ENCODE measurements around the gene ECM2. TPM values are rescaled to one million over a fixed set of nuclear protein-coding genes. Genes with fewer than 3 reads are reported as not detected.

Gene ECM2
- total RNA-seq, 1 experiment from 2014 or later, result not detected

DNA sequence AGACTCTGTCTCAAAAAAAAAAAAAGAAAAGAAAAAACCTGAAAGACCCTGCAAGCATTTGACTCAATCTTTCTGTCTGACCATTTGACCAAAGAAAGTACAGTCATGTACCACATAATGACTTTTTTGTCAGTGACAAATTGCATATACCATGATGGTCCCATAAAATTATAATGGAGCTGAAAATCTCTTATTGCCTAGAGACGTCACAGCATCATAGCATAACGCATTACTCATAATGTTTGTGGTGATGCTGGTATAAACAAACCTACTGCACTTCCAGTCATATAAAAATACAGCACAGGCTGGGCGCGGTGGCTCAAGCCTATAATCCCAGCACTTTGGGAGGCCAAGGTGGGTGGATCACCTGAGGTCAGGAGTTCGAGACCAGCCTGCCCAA, 10.5 kb downstream of the ECM2 start:
- H3T11ph ChIP-seq (ENCODE audit: low read length), result no peak overlapping the region
- no peak for DNase-seq

More for the DNA sequence above, 10.5 kb downstream of the ECM2 start:
- H2BK15ac ChIP-seq (ENCODE audit: low read depth, low read length), result no peak overlapping the region
- Mint-ChIP-seq H3K36me3 (ENCODE audit: insufficient read depth in 1 of 3, low read depth in 3 of 3) (no peaks in the 10 kb centered on the region; a peak in 1 of 7 replicates), H3K27me3 (ENCODE audit: low read depth) (no peaks in the 10 kb centered on the region), H3K27ac (no peak overlapping the region), H3K4me3 (no peak overlapping the region), H3K4me1 (peaks cover 0 to 4% of the 10 kb centered on the region in 2 experiments; a peak in 1 of 4 replicates), H3K9me3 (no peaks in the 10 kb centered on the region)
- H3K9me3 ChIP-seq (ENCODE audit: control insufficient read depth, low read depth, low read length), result no peaks in the 10 kb centered on the region
- no peak overlapping the region for H2AFZ ChIP-seq (ENCODE audit: low read length)
- no peak overlapping the region for H3K4ac ChIP-seq (ENCODE audit: low read depth, low read length)
- H3K4me2 ChIP-seq (ENCODE audit: insufficient read depth, insufficient read length, low read length), result no peak overlapping the region
- no peaks in the 10 kb centered on the region for H3K79me1 ChIP-seq (ENCODE audit: insufficient read depth, low read depth, low read length, poor library complexity, severe bottlenecking)
- H3K9ac ChIP-seq (ENCODE audit: extremely low read depth, insufficient read length, low read length), result no peak overlapping the region
- no peak overlapping the region for H2BK20ac ChIP-seq (ENCODE audit: low read depth, low read length, poor library complexity, severe bottlenecking)
- H3K23me2 ChIP-seq (ENCODE audit: insufficient read length, low read depth, low read length, poor library complexity, severe bottlenecking), result no peaks in the 10 kb centered on the region
- no peak overlapping the region for H3K23ac ChIP-seq (ENCODE audit: insufficient read length, low read depth, low read length)
- no peaks in the 10 kb centered on the region for H3K4me1 ChIP-seq (ENCODE audit: insufficient read depth, low read length)
- WGBS (ENCODE audit: extremely low coverage, insufficient read length, low lambda C conversion rate), result no CpG with 5 or more reads among the region's 5 CpGs
- no peaks in the 10 kb centered on the region for H3K27me3 ChIP-seq (ENCODE audit: insufficient read depth, low read length)
- H2BK120ac ChIP-seq (ENCODE audit: low read depth, low read length, poor library complexity, severe bottlenecking), result no peak overlapping the region
- no peak overlapping the region for H3K18ac ChIP-seq (ENCODE audit: insufficient read length, low read depth, low read length)
- no peak overlapping the region for H4K8ac ChIP-seq (replicated peaks; ENCODE audit: insufficient read length, low read depth, low read length)
- H2BK12ac ChIP-seq (ENCODE audit: insufficient read length, low read depth, low read length), result no peak overlapping the region
- no peaks in the 10 kb centered on the region for H3K79me2 ChIP-seq (ENCODE audit: insufficient read depth, low read length)
- no peak overlapping the region for H2AK5ac ChIP-seq (ENCODE audit: insufficient read length, low read length)
- TF ChIP-seq CTCF (conservative IDR thresholded peaks at IDR 0.05), result no peak
- H3K27ac ChIP-seq (ENCODE audit: insufficient read length, low read depth, low read length), result no peak overlapping the region
- no peak overlapping the region for H3K56ac ChIP-seq (ENCODE audit: insufficient read length, low read depth, low read length)
- H4K5ac ChIP-seq (ENCODE audit: insufficient read length, low read depth, low read length), result no peak overlapping the region
- no peak overlapping the region for H2BK5ac ChIP-seq (ENCODE audit: insufficient read length, low read length)
- H4K91ac ChIP-seq (ENCODE audit: insufficient read length, low read depth, low read length), result no peak overlapping the region
- H4K20me1 ChIP-seq (ENCODE audit: control insufficient read depth, insufficient read depth, insufficient read length), result no peaks in the 10 kb centered on the region
- H3K14ac ChIP-seq (ENCODE audit: insufficient read depth, low read length), result no peak overlapping the region
